Omental fat pad (tissue), 4 donors: Measurements from ENCODE around the gene YBX2. TPM values are rescaled to one million over a fixed set of nuclear protein-coding genes. Genes with fewer than 3 reads are reported as not detected.
A peak's percentile ranks its signal among the peaks of the same experiment; 100 is the strongest.

Experiments used
- ATAC-seq: fragments of 150-250 bp; one replicate; pipeline ENCODE4 v1.9.1; 2016; ENCODE audit warnings: mild to moderate bottlenecking, moderate library complexity; ENCODE audit not compliant: low FRiP score
- DNase-seq: peaks from one replicate; pipeline ENCODE4 v3.0.0-alpha.2; 2019; ENCODE audit warnings: low spot score
- CTCF ChIP-seq, 3 donors: fragments of 450-650 bp; IDR thresholded peaks; one replicate each; pipeline ENCODE4 v1.5.1; 2016 to 2017; ENCODE audit warnings: antibody characterized with exemption in 3 of 3, mild to moderate bottlenecking in 3 of 3, moderate library complexity in 2 of 3
- total RNA-seq, 4 donors: library from RNA; depleted of rRNA; stranded (reverse); fragments of >200 nt; gene quantifications; one replicate each; pipeline ENCODE4 v1.1.0, GENCODE V29; 2016

YBX2 gene
- total RNA-seq, 4 donors from 2014 or later, result 0.65 to 3.3 (median 1.5) TPM

GRCh38 chr17:7322520-7323194, 28.2 kb upstream of the YBX2 start:
- ATAC-seq, result no peak
- no peak for DNase-seq
- TF ChIP-seq CTCF (IDR thresholded peaks at IDR 0.05), result no peak

- no peak for DNase-seq
- no peak for TF ChIP-seq CTCF (IDR thresholded peaks at IDR 0.05)
- no peak for ATAC-seq
Measured at GRCh38 chr17:7321466-7321865, 27.0 kb upstream of the YBX2 start.

- ATAC-seq, result no peak
- DNase-seq, result no peak
- TF ChIP-seq CTCF (IDR thresholded peaks at IDR 0.05), result no peak
Measured at GRCh38 chr17:7318121-7318860, 23.9 kb upstream of the YBX2 start.

GRCh38 chr17:7317161-7317803, 22.8 kb upstream of the YBX2 start:
- no peak for TF ChIP-seq CTCF (IDR thresholded peaks at IDR 0.05)
- DNase-seq, result no peak
- no peak for ATAC-seq

- no peak for ATAC-seq
- no peak for DNase-seq
- no peak for TF ChIP-seq CTCF (IDR thresholded peaks at IDR 0.05)
Measured at GRCh38 chr17:7315570-7316235, 21.3 kb upstream of the YBX2 start.

GRCh38 chr17:7314719-7315569, 20.5 kb upstream of the YBX2 start, which contains the start of gene GPS2:
TSS of gene GPS2 (minus strand) at chr17:7315360. CDS start at chr17:7315052, 308 bp downstream.
- peak; percentile 82 for DNase-seq
- peak; percentile 68 for ATAC-seq
- no peak for TF ChIP-seq CTCF (IDR thresholded peaks at IDR 0.05)
